GM12873 (cell line): Measurements from ENCODE around the gene SSTR4.

Source experiments
- CTCF ChIP-seq: IDR thresholded peaks from 2 replicates; pipeline ENCODE4 v1.5.1; 2012; ENCODE audit warnings: low read depth, mild to moderate bottlenecking, moderate library complexity, low read length, control low read depth; ENCODE audit not compliant: insufficient read depth; ENCODE audit errors: missing control alignments

The SSTR4 gene

DNA sequence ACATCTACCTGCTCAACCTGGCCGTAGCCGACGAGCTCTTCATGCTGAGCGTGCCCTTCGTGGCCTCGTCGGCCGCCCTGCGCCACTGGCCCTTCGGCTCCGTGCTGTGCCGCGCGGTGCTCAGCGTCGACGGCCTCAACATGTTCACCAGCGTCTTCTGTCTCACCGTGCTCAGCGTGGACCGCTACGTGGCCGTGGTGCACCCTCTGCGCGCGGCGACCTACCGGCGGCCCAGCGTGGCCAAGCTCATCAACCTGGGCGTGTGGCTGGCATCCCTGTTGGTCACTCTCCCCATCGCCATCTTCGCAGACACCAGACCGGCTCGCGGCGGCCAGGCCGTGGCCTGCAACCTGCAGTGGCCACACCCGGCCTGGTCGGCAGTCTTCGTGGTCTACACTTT, 619 bp downstream of the SSTR4 start:
- TF ChIP-seq CTCF: no peak

- TF ChIP-seq CTCF: no peak
Measured at GRCh38 chr20:23036371-23036770, 1.3 kb downstream of the SSTR4 start.

DNA sequence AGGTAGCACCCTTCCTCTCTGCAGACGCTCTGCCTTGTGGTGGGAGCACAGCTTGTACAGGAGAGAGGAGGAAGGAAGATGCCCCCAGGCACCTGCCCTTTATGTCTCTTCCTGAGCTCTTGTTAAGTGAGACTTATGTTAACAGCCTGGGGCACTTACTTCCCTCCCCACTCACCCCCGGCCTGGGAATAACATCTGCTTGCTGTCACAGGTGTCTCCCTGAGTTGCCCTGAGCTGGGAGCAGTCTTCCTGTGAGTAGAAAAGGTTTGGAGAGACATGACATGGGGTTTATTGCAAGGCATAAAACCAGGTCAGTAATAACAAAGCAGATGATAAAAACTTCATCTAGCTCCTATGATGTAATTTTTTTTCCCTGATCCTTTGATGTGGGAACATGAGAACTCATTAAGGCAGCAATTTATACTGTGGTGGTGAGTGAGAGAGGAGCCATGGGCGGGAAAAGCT, 1.9 kb downstream of the SSTR4 start:
- TF ChIP-seq CTCF: no peak

DNA sequence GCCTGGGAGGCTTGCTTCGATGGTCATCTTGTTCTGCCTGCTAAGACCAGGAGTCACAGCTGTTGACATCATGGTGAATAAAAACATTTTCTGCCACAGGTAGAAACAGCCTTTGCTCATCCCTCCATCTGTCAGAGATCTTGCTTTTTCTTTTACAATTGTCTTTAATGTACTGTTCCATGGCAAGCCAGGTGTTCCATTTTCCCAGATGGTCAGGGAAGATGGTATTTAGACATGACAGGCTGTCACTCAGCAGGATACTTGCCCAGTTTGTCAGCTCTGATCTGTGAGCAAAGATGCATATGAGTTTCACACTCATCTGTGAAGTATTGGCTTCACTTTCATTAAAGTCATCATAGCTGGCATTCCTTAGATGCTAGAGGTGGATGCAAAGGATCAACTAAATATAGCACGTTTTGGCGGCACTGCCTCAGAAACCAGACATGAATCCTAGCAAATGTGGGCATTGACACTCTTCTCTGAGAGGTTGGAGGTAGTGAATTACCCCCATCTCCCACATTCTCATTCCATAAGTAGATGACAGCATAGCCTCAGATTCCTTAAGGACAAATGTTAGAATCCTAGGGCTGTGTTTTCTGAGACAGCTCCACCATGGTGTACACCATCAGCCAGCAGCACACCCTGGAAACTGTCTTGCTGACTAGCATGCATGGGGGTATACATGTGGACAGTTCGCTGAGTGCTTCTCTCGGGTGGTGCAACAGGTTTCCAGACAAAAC, 4.2 kb downstream of the SSTR4 start:
- TF ChIP-seq CTCF: no peak

DNA sequence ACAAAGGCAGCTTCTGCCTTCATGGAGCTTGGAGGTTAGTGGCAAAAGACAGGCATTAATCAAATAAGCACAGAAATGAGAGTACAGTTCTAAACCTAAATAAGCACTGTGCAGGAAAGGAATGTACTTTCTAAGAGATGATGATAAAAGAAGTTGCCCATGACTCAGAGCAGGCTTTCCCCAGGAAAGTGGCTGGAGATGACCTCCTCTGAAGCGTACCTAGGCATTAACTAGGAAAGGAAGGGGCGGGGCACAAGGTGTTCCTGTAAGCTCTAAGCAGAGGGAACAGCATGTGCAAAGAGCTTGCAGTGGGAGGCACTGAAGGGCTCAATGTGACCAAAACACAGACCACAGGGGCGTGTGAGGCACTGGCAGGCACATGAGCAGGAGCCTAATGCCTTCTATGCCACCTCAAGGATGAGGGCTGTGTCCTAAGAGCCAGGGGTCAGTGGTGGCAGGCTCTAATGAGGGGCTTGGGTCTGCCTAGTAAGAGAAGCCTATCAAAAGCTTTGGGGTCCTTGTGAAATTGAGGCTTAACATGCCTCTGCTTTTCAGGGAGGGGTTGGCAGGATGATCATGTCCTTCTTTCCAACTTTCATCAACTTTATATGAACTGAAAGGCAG, 4.9 kb downstream of the SSTR4 start:
- TF ChIP-seq CTCF: no peak

GRCh38 chr20:23042270-23042669, 7.2 kb downstream of the SSTR4 start:
- TF ChIP-seq CTCF: no peak

DNA sequence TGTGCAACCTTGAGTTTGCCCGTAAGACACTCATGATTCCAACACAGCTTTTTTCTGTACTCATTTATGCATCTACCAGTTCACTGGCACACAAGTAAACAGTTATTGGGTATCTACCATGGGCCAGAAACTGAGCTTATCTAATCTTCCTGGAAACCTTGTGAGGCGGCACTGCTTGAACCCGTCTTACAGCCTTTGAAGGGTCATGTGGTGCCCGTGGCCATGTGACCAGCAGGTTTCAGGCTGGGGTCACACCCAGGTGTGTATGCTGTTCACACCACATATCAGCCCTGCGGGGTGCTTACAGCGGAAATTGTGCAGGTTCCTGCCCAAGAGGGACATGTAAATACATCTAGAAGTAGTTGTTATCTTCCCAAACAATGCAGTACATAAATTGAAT, 8.3 kb downstream of the SSTR4 start:
- TF ChIP-seq CTCF: peak; percentile 23
